Progenitor cell of endocrine pancreas (in vitro differentiated cells): ENCODE results near the gene THSD4. TPM values are rescaled to one million over a fixed set of nuclear protein-coding genes. Genes with fewer than 3 reads are reported as not detected.

Source experiments
- DNase-seq: peaks from one replicate; pipeline ENCODE4 v3.0.0; 2021; ENCODE audit warnings: low spot score; ENCODE audit not compliant: unreplicated experiment
- H3K27ac Mint-ChIP-seq: 2 replicates; pipeline ENCODE4 v1.8.0; 2021; ENCODE audit warnings: mild to moderate bottlenecking, moderate library complexity, mixed read lengths
- H3K27me3 Mint-ChIP-seq: 2 replicates; pipeline ENCODE4 v1.8.0; 2021; ENCODE audit warnings: mixed read lengths
- H3K36me3 Mint-ChIP-seq: 2 replicates; pipeline ENCODE4 v1.8.0; 2022; ENCODE audit warnings: mixed read lengths; ENCODE audit not compliant: insufficient read depth
- H3K4me1 Mint-ChIP-seq: 2 replicates; pipeline ENCODE4 v1.8.0; 2021; ENCODE audit warnings: low read depth, mixed read lengths
- H3K4me3 Mint-ChIP-seq: 2 replicates; pipeline ENCODE4 v1.8.0; 2021; ENCODE audit warnings: low read depth, mild to moderate bottlenecking, moderate library complexity, mixed read lengths
- H3K9me3 Mint-ChIP-seq: 2 replicates; pipeline ENCODE4 v1.8.0; 2021; ENCODE audit warnings: low read depth, mixed read lengths
- CTCF ChIP-seq: fragments of 200-600 bp; sonication (generic); IDR thresholded peaks from one replicate; pipeline ENCODE4 v1.5.0; 2021; ENCODE audit warnings: antibody characterized with exemption, mild to moderate bottlenecking; ENCODE audit not compliant: unreplicated experiment
- total RNA-seq: library from RNA; stranded (reverse); gene quantifications from 2 replicates; pipeline ENCODE4 v1.2.1, GENCODE V29; 2021

THSD4 gene
- total RNA-seq, 1 donor from 2014 or later: 6.8 TPM

GRCh38 chr15:71699977-71700376 is 584.7 kb downstream of the THSD4 start:
- peaks cover 8% of the 10 kb centered on the region for H3K9me3 Mint-ChIP-seq
- H3K27me3 Mint-ChIP-seq: peaks cover 19% of the 10 kb centered on the region
- DNase-seq: no peak
- TF ChIP-seq CTCF: no peak
- peaks cover 11% of the 10 kb centered on the region for H3K4me1 Mint-ChIP-seq
- no peak overlapping the region for H3K4me3 Mint-ChIP-seq
- no peaks in the 10 kb centered on the region for H3K36me3 Mint-ChIP-seq
- no peak overlapping the region for H3K27ac Mint-ChIP-seq

GRCh38 chr15:71701808-71702207 is 586.5 kb downstream of the THSD4 start:
- Mint-ChIP-seq H3K27me3 (peaks cover 32% of the 10 kb centered on the region), H3K27ac (no peak overlapping the region), H3K9me3 (peaks cover 8% of the 10 kb centered on the region), H3K4me1 (peaks cover 11% of the 10 kb centered on the region), H3K36me3 (no peaks in the 10 kb centered on the region), H3K4me3 (no peak overlapping the region)
- no peak for TF ChIP-seq CTCF
- no peak for DNase-seq

GRCh38 chr15:71702496-71702895 is 587.2 kb downstream of the THSD4 start:
- Mint-ChIP-seq H3K4me1 (peaks cover 5% of the 10 kb centered on the region), H3K36me3 (no peaks in the 10 kb centered on the region), H3K27me3 (peaks cover 27% of the 10 kb centered on the region), H3K9me3 (peaks cover 8% of the 10 kb centered on the region), H3K4me3 (no peak overlapping the region), H3K27ac (no peak overlapping the region)
- TF ChIP-seq CTCF: no peak
- DNase-seq: no peak

- no peak for DNase-seq
- peaks cover 35% of the 10 kb centered on the region for H3K27me3 Mint-ChIP-seq
- no peak for TF ChIP-seq CTCF
- H3K9me3 Mint-ChIP-seq: no peaks in the 10 kb centered on the region
- no peaks in the 10 kb centered on the region for H3K36me3 Mint-ChIP-seq
- no peak overlapping the region for H3K4me3 Mint-ChIP-seq
- H3K27ac Mint-ChIP-seq: no peak overlapping the region
- no peaks in the 10 kb centered on the region for H3K4me1 Mint-ChIP-seq
These were observed 589.9 kb downstream of the THSD4 start for GRCh38 chr15:71705151-71705550.

GRCh38 chr15:71706461-71707229 is 591.4 kb downstream of the THSD4 start:
- Mint-ChIP-seq H3K36me3 (no peaks in the 10 kb centered on the region), H3K27me3 (peaks cover 35% of the 10 kb centered on the region), H3K27ac (no peak overlapping the region), H3K4me3 (no peak overlapping the region), H3K9me3 (no peaks in the 10 kb centered on the region), H3K4me1 (no peaks in the 10 kb centered on the region)
- DNase-seq: no peak
- no peak for TF ChIP-seq CTCF
